ENCODE measurements around the gene CCDC57.
"Not testable (repeated sequence)": the region's sequence is repeated elsewhere in the genome, so short reads cannot be mapped to it uniquely, and the experiment has no call there.

CCDC57 gene

GRCh38 chr17:82175201-82175600, 37.4 kb downstream of the CCDC57 start:
- DNase-seq, result no peak

- not testable (repeated sequence) for DNase-seq
These were observed 38.4 kb downstream of the CCDC57 start for GRCh38 chr17:82174042-82174857.

GRCh38 chr17:82173351-82174041, 39.1 kb downstream of the CCDC57 start:
- DNase-seq, result no peak

- no peak for DNase-seq
These were observed 40.0 kb downstream of the CCDC57 start for GRCh38 chr17:82172486-82173160.

GRCh38 chr17:82171750-82172375, 40.8 kb downstream of the CCDC57 start:
- no peak for DNase-seq

- DNase-seq, result peak; percentile 3
These were observed 42.2 kb downstream of the CCDC57 start for GRCh38 chr17:82170412-82170961.

GRCh38 chr17:82168568-82168967, 44.1 kb downstream of the CCDC57 start:
- no peak for DNase-seq

- DNase-seq, result no peak
These were observed 45.6 kb downstream of the CCDC57 start for GRCh38 chr17:82167028-82167427.

- no peak for DNase-seq
These were observed 47.8 kb downstream of the CCDC57 start for GRCh38 chr17:82164853-82165252.

GRCh38 chr17:82161216-82161615, 51.4 kb downstream of the CCDC57 start:
- DNase-seq, result no peak

- DNase-seq, result no peak
These were observed 52.6 kb downstream of the CCDC57 start for GRCh38 chr17:82160075-82160474.

- no peak for DNase-seq
These were observed 53.8 kb downstream of the CCDC57 start for GRCh38 chr17:82158825-82159224.

- DNase-seq, result no peak
These were observed 55.3 kb downstream of the CCDC57 start for GRCh38 chr17:82157046-82158035.

- DNase-seq, result no peak
These were observed 56.2 kb downstream of the CCDC57 start for GRCh38 chr17:82156284-82156925.

GRCh38 chr17:82155606-82156005, 57.0 kb downstream of the CCDC57 start:
- DNase-seq, result no peak

GRCh38 chr17:82154881-82155331, 57.7 kb downstream of the CCDC57 start:
- DNase-seq, result no peak

GRCh38 chr17:82153745-82154375, 58.8 kb downstream of the CCDC57 start:
- peak; percentile 86 for DNase-seq

- DNase-seq, result no peak
These were observed 59.3 kb downstream of the CCDC57 start for GRCh38 chr17:82153295-82153691.

GRCh38 chr17:82152556-82153294, 59.9 kb downstream of the CCDC57 start:
- no peak for DNase-seq

GRCh38 chr17:82152114-82152513, 60.5 kb downstream of the CCDC57 start:
- DNase-seq, result no peak

All from CD4-positive, alpha-beta T cell treated with Interleukin-17A for 1 hour (primary cell).